Mesodermal cell (in vitro differentiated cells): Measurements from ENCODE around the gene STAT1.

Experiments used
- H3K27ac ChIP-seq: 2 replicates; pipeline ENCODE4 v1.7.0; 2013; ENCODE audit warnings: mild to moderate bottlenecking, low read depth, low read length, moderate library complexity; ENCODE audit not compliant: severe bottlenecking
- H3K36me3 ChIP-seq: 2 replicates; pipeline ENCODE4 v1.7.1; 2013; ENCODE audit warnings: mild to moderate bottlenecking, low read length, moderate library complexity; ENCODE audit not compliant: control insufficient read depth, insufficient read depth
- H3K4me1 ChIP-seq: one replicate; pipeline ENCODE4 v1.7.1; 2013; ENCODE audit warnings: mild to moderate bottlenecking, low read length; ENCODE audit not compliant: insufficient read depth, control insufficient read depth, poor library complexity, severe bottlenecking
- H3K4me3 ChIP-seq: 2 replicates; pipeline ENCODE4 v1.7.0; 2013; ENCODE audit warnings: low read length, control low read depth, mild to moderate bottlenecking; ENCODE audit not compliant: insufficient read depth, poor library complexity, severe bottlenecking; ENCODE audit errors: extremely low read depth
- H3K9me3 ChIP-seq: 2 replicates; pipeline ENCODE4 v1.7.1; 2013; ENCODE audit warnings: mild to moderate bottlenecking, low read length, moderate library complexity; ENCODE audit not compliant: control insufficient read depth
- WGBS, 2 experiments: methylation state at CpG; one replicate each; pipeline ENCODE4 v1.1.5; 2013; ENCODE audit warnings: missing lambda C conversion rate in 2 of 2; ENCODE audit not compliant: insufficient coverage in 2 of 2; 5-methylcytosine and 5-hydroxymethylcytosine counted together

STAT1 gene

GRCh38 chr2:191048073-191048472, 34.1 kb upstream of the STAT1 start:
- WGBS, 2 experiments, result 93 to 100% methylated on average over 1 to 2 of the region's 3 CpGs
- Histone ChIP-seq H3K27ac (no peak overlapping the region), H3K9me3 (no peaks in the 10 kb centered on the region), H3K36me3 (no peaks in the 10 kb centered on the region), H3K4me1 (peaks cover 11% of the 10 kb centered on the region), H3K4me3 (no peak overlapping the region)

- Histone ChIP-seq H3K36me3 (no peaks in the 10 kb centered on the region), H3K4me1 (peaks cover 13% of the 10 kb centered on the region), H3K9me3 (no peaks in the 10 kb centered on the region), H3K27ac (no peak overlapping the region), H3K4me3 (no peak overlapping the region)
- WGBS, 2 experiments, result 83 to 100% methylated on average over 1 of the region's 1 CpG
Observed at GRCh38 chr2:191045141-191045540, 31.2 kb upstream of the STAT1 start.

- no CpG with 5 or more reads among the region's 3 CpGs for WGBS, 2 experiments
- no peak overlapping the region for H3K4me3 ChIP-seq
- no peak overlapping the region for H3K27ac ChIP-seq
- H3K4me1 ChIP-seq, result peaks cover 8% of the 10 kb centered on the region
- H3K36me3 ChIP-seq, result no peaks in the 10 kb centered on the region
- H3K9me3 ChIP-seq, result no peaks in the 10 kb centered on the region
Observed at GRCh38 chr2:191043438-191043837, 29.5 kb upstream of the STAT1 start.

GRCh38 chr2:191041418-191042161, 27.6 kb upstream of the STAT1 start:
- Histone ChIP-seq H3K4me1 (peaks cover 8% of the 10 kb centered on the region), H3K36me3 (no peaks in the 10 kb centered on the region), H3K4me3 (no peak overlapping the region), H3K9me3 (no peaks in the 10 kb centered on the region), H3K27ac (no peak overlapping the region)
- 90 to 100% methylated on average over 1 to 3 of the region's 3 CpGs for WGBS, 2 experiments

GRCh38 chr2:191039616-191040015, 25.6 kb upstream of the STAT1 start:
- Histone ChIP-seq H3K36me3 (no peaks in the 10 kb centered on the region), H3K4me3 (no peak overlapping the region), H3K4me1 (peaks cover 8% of the 10 kb centered on the region), H3K9me3 (no peaks in the 10 kb centered on the region), H3K27ac (no peak overlapping the region)
- no CpG with 5 or more reads among the region's 1 CpG for WGBS, 2 experiments

- no peak overlapping the region for H3K27ac ChIP-seq
- no peaks in the 10 kb centered on the region for H3K36me3 ChIP-seq
- no peak overlapping the region for H3K4me3 ChIP-seq
- WGBS, 2 experiments, result 80% methylated on average over 1 of the region's 2 CpGs; no CpG with 5 or more reads in 1 of the 2 experiments
- H3K4me1 ChIP-seq, result peaks cover 8% of the 10 kb centered on the region
- H3K9me3 ChIP-seq, result no peaks in the 10 kb centered on the region
Observed at GRCh38 chr2:191038741-191039140, 24.8 kb upstream of the STAT1 start.

GRCh38 chr2:191038241-191038725, 24.3 kb upstream of the STAT1 start:
- 80 to 86% methylated on average over 1 of the region's 2 CpGs for WGBS, 2 experiments
- Histone ChIP-seq H3K4me1 (peaks cover 9% of the 10 kb centered on the region), H3K27ac (no peak overlapping the region), H3K9me3 (no peaks in the 10 kb centered on the region), H3K36me3 (no peaks in the 10 kb centered on the region), H3K4me3 (no peak overlapping the region)

GRCh38 chr2:191037351-191037750, 23.4 kb upstream of the STAT1 start:
- Histone ChIP-seq H3K4me1 (peaks cover 18% of the 10 kb centered on the region), H3K9me3 (no peaks in the 10 kb centered on the region), H3K4me3 (no peak overlapping the region), H3K36me3 (no peaks in the 10 kb centered on the region), H3K27ac (no peak overlapping the region)
- 90 to 96% methylated on average over 3 to 4 of the region's 4 CpGs for WGBS, 2 experiments

GRCh38 chr2:191036363-191036762, 22.4 kb upstream of the STAT1 start:
- Histone ChIP-seq H3K4me1 (peaks cover 12% of the 10 kb centered on the region), H3K36me3 (no peaks in the 10 kb centered on the region), H3K27ac (no peak overlapping the region), H3K4me3 (no peak overlapping the region), H3K9me3 (no peaks in the 10 kb centered on the region)
- WGBS, 2 experiments, result 100% methylated on average over 2 of the region's 2 CpGs

GRCh38 chr2:191032588-191033429, 18.8 kb upstream of the STAT1 start:
- no peaks in the 10 kb centered on the region for H3K36me3 ChIP-seq
- WGBS, 2 experiments, result 86 to 96% methylated on average over 4 to 7 of the region's 8 CpGs
- no peak overlapping the region for H3K4me3 ChIP-seq
- H3K9me3 ChIP-seq, result no peaks in the 10 kb centered on the region
- H3K27ac ChIP-seq, result peak overlapping the region; percentile 1
- peaks cover 11% of the 10 kb centered on the region for H3K4me1 ChIP-seq
